HG03575 (cell line): Measurements from ENCODE around the gene SORCS3.

Source experiments
- ATAC-seq: cut with Tn5 transposase; IDR thresholded peaks from one replicate; pipeline ENCODE4 v1.9.1; 2021; ENCODE audit not compliant: unreplicated experiment, insufficient number of reproducible peaks, low FRiP score; ENCODE audit errors: extremely low read depth

The SORCS3 gene

GRCh38 chr10:104931612-104932134, 290.6 kb downstream of the SORCS3 start:
- no peak for ATAC-seq

GRCh38 chr10:104935656-104936055, 294.6 kb downstream of the SORCS3 start:
- no peak for ATAC-seq

GRCh38 chr10:104937567-104937966, 296.5 kb downstream of the SORCS3 start:
- no peak for ATAC-seq

- no peak for ATAC-seq
Measured at GRCh38 chr10:104938031-104938430, 296.9 kb downstream of the SORCS3 start.

- no peak for ATAC-seq
Measured at GRCh38 chr10:104941662-104942061, 300.6 kb downstream of the SORCS3 start.

- ATAC-seq, result no peak
Measured at GRCh38 chr10:104947314-104947713, 306.2 kb downstream of the SORCS3 start.

GRCh38 chr10:104957178-104957841, 316.2 kb downstream of the SORCS3 start:
- no peak for ATAC-seq

GRCh38 chr10:104966563-104967297, 325.6 kb downstream of the SORCS3 start:
- ATAC-seq, result no peak

- no peak for ATAC-seq
Measured at GRCh38 chr10:104980368-104980767, 339.3 kb downstream of the SORCS3 start.

- ATAC-seq, result no peak
Measured at GRCh38 chr10:104981995-104982394, 340.9 kb downstream of the SORCS3 start.

GRCh38 chr10:104988686-104989085, 347.6 kb downstream of the SORCS3 start:
- ATAC-seq, result no peak

GRCh38 chr10:104989880-104990279, 348.8 kb downstream of the SORCS3 start:
- no peak for ATAC-seq

GRCh38 chr10:104993085-104993484, 352.0 kb downstream of the SORCS3 start:
- no peak for ATAC-seq

GRCh38 chr10:105001269-105001668, 360.2 kb downstream of the SORCS3 start:
- ATAC-seq, result no peak

GRCh38 chr10:105010411-105011121, 369.5 kb downstream of the SORCS3 start:
- ATAC-seq, result no peak

GRCh38 chr10:105017116-105017515, 376.0 kb downstream of the SORCS3 start:
- no peak for ATAC-seq

- no peak for ATAC-seq
Measured at GRCh38 chr10:105017691-105018090, 376.6 kb downstream of the SORCS3 start.

- no peak for ATAC-seq
Measured at GRCh38 chr10:105023211-105024111, 382.4 kb downstream of the SORCS3 start.

- no peak for ATAC-seq
Measured at GRCh38 chr10:105024184-105024583, 383.1 kb downstream of the SORCS3 start.
